ENCODE data around the gene PARD3. TPM values are rescaled to one million over a fixed set of nuclear protein-coding genes. Genes with fewer than 3 reads are reported as not detected.

The PARD3 gene
- total RNA-seq, 3 donors from 2014 or later = 48.2 to 93.7 (median 60.6) TPM

DNA sequence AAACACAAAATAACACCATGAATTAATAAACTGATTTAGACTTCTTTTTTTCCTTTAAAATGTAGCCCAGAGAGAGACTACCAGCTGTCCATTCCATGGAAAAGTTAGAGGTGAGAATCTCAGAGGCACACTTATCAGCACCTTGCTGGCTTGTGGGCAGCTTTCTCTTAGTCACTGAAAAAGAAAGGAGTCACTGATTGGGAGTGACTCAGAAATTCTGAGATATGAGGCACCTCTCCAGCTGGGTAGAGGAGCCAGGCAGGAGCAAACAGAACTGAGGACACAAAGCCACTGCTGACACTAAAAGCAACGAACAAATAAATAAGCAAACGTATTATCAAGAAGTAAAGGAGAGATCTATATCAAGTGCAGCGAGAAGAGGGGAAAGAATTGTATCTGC is 310.6 kb downstream of the PARD3 start:
- no peak overlapping the region for H3K27ac ChIP-seq
- no peaks in the 10 kb centered on the region for H3K9me3 ChIP-seq
- H3K27me3 ChIP-seq = no peaks in the 10 kb centered on the region
- intact Hi-C loops (cut with DNase I; ENCODE audit: low total_unique reads) = no loop called here
- no peaks in the 10 kb centered on the region for H3K36me3 ChIP-seq
- no peak for DNase-seq (ENCODE audit: low spot score in 2 of 2)
- H3K4me3 ChIP-seq = no peak overlapping the region
- no peak for TF ChIP-seq POLR2A (IDR thresholded peaks at IDR 0.05)
- TF ChIP-seq POLR2AphosphoS5 (IDR thresholded peaks at IDR 0.05) = no peak
- TF ChIP-seq, protein P1, sequence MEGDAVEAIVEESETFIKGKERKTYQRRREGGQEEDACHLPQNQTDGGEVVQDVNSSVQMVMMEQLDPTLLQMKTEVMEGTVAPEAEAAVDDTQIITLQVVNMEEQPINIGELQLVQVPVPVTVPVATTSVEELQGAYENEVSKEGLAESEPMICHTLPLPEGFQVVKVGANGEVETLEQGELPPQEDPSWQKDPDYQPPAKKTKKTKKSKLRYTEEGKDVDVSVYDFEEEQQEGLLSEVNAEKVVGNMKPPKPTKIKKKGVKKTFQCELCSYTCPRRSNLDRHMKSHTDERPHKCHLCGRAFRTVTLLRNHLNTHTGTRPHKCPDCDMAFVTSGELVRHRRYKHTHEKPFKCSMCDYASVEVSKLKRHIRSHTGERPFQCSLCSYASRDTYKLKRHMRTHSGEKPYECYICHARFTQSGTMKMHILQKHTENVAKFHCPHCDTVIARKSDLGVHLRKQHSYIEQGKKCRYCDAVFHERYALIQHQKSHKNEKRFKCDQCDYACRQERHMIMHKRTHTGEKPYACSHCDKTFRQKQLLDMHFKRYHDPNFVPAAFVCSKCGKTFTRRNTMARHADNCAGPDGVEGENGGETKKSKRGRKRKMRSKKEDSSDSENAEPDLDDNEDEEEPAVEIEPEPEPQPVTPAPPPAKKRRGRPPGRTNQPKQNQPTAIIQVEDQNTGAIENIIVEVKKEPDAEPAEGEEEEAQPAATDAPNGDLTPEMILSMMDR (IDR thresholded peaks at IDR 0.05) = no peak
- H3K4me1 ChIP-seq = no peaks in the 10 kb centered on the region

- no peak for DNase-seq (ENCODE audit: low spot score in 2 of 2)
- Histone ChIP-seq H3K9me3 (no peaks in the 10 kb centered on the region), H3K36me3 (no peaks in the 10 kb centered on the region), H3K4me3 (no peak overlapping the region), H3K27ac (no peak overlapping the region), H3K27me3 (no peaks in the 10 kb centered on the region), H3K4me1 (no peaks in the 10 kb centered on the region)
- TF ChIP-seq, protein P1 (IDR thresholded peaks at IDR 0.05) = no peak
- TF ChIP-seq POLR2A (IDR thresholded peaks at IDR 0.05) = no peak
- no peak for TF ChIP-seq POLR2AphosphoS5 (IDR thresholded peaks at IDR 0.05)
- intact Hi-C loops (cut with DNase I; ENCODE audit: low total_unique reads) = no loop called here
Measured at GRCh38 chr10:34503704-34504103, 311.4 kb downstream of the PARD3 start.

GRCh38 chr10:34499612-34500279 is 315.4 kb downstream of the PARD3 start:
- Histone ChIP-seq H3K4me1 (no peaks in the 10 kb centered on the region), H3K4me3 (no peak overlapping the region), H3K36me3 (no peaks in the 10 kb centered on the region), H3K9me3 (no peaks in the 10 kb centered on the region), H3K27ac (no peak overlapping the region), H3K27me3 (no peaks in the 10 kb centered on the region)
- intact Hi-C loops (cut with DNase I; ENCODE audit: low total_unique reads) = no loop called here
- TF ChIP-seq POLR2A (IDR thresholded peaks at IDR 0.05) (no peak), POLR2AphosphoS5 (IDR thresholded peaks at IDR 0.05) (no peak)
- TF ChIP-seq, protein P1 (IDR thresholded peaks at IDR 0.05) = no peak
- no peak for DNase-seq (ENCODE audit: low spot score in 2 of 2)

DNA sequence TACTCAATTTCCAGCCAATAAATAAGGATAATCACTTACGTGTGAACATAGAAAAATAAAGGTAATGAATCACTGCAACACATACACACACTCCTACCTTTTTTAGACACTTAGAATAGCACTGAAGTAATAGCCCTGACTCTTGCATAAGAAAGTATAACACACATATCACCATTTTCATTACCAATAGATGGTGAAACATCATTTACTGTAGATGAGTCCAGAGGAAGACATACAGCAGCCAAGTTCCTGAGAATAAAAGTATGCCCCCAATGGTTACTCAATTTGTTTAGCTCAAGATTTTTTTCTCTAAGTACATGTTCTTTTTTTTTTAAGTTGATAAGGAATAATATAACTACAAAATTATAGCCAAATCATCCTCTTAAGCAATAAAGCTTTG is 316.3 kb downstream of the PARD3 start:
- intact Hi-C loops (cut with DNase I; ENCODE audit: low total_unique reads) = no loop called here
- H3K4me1 ChIP-seq = no peaks in the 10 kb centered on the region
- no peak overlapping the region for H3K4me3 ChIP-seq
- TF ChIP-seq POLR2A (IDR thresholded peaks at IDR 0.05) (no peak), POLR2AphosphoS5 (IDR thresholded peaks at IDR 0.05) (no peak)
- TF ChIP-seq, protein P1 (IDR thresholded peaks at IDR 0.05) = no peak
- H3K9me3 ChIP-seq = no peaks in the 10 kb centered on the region
- H3K27ac ChIP-seq = no peak overlapping the region
- no peak for DNase-seq (ENCODE audit: low spot score in 2 of 2)
- H3K36me3 ChIP-seq = no peaks in the 10 kb centered on the region
- no peaks in the 10 kb centered on the region for H3K27me3 ChIP-seq

- no peak overlapping the region for H3K27ac ChIP-seq
- H3K36me3 ChIP-seq = no peaks in the 10 kb centered on the region
- H3K9me3 ChIP-seq = no peaks in the 10 kb centered on the region
- no peaks in the 10 kb centered on the region for H3K27me3 ChIP-seq
- intact Hi-C loops (cut with DNase I; ENCODE audit: low total_unique reads) = no loop called here
- TF ChIP-seq, protein P1 (IDR thresholded peaks at IDR 0.05) = no peak
- TF ChIP-seq POLR2A (IDR thresholded peaks at IDR 0.05) (no peak), POLR2AphosphoS5 (IDR thresholded peaks at IDR 0.05) (no peak)
- H3K4me3 ChIP-seq = no peak overlapping the region
- H3K4me1 ChIP-seq = no peaks in the 10 kb centered on the region
- DNase-seq (ENCODE audit: low spot score in 2 of 2) = no peak
Measured at GRCh38 chr10:34495938-34496337, 319.2 kb downstream of the PARD3 start.
